HG02885 (cell line): ENCODE data around the gene ADORA2A.

Experiments used
- ATAC-seq: cut with Tn5 transposase; IDR thresholded peaks from one replicate; pipeline ENCODE4 v1.9.1; 2021; ENCODE audit warnings: mild to moderate bottlenecking; ENCODE audit not compliant: unreplicated experiment, poor library complexity

ADORA2A gene

DNA sequence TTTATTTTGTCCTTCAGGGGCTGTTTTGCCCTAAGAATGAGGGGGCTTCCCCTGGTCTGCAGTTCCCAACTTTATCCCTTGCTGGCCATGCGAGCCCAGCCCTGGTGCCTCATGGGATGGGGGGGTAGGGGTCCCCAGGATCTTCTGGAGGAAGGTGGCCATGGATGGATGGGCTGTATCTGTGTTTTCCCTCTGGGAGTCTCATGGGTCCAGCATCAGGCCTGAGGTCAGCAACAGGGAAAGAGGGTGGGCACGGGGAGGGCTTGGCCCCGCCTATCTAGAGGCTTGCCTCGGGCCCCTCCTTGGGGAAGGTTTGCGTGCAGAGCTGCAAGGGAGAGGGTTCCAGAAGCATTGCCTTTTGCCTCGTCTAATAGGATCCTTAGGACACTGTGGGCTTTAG is 10.8 kb upstream of the ADORA2A start:
- no peak for ATAC-seq

DNA sequence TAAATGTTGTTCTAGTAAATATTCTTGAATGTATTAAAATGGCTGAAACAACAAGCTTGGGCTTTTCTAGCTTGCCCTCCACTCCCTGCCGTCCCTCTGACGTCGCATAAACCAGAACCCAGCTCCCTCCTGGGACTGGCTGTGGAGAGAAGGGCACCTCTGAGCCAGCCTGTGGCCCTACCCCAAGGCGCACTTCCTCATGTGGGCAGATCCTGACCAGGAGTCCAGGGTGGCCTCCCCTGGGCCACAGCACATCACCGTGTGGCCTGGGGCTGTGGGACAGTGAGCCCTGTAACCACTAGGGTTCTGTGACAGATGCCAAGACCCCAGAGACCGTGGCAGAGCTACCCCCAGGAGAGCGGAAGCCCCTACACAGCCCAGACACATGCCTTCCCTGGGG is 10.2 kb upstream of the ADORA2A start:
- ATAC-seq = no peak

DNA sequence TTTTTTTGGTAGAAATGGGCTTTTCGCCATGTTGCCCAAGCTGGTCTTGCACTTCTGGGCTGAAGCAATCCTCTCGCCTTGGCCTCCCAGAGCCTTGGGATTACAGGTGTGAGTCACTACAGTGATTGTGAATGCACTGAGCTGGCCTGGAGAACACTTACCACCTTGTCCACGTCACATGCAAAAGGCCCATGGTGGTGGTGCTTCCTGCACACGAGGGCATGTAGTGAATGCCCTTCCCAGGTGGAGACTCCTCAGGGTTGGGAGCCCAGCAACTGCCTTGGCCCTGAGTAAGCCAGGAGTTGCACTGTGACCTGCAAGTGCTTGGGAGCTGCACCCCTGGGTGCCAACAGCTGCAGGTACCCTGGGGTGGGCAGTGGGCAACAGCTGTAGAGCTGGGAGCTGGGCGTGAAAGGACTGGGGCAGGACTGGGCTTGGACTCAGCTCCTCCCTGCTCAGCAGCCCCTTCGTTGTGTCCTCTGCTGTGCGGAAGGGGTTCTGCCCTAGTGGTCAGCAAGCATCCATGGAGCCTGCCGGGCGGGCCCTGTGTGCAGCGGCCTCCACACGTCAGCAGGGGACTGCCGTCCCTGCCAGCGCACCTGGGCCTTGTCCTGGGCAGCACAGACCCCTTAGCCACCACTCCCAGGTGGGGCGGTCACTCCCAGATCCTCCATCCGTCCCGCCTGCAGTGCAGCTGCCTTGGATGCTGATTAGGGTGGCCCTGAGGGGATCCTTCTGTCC is 9.3 kb upstream of the ADORA2A start:
- ATAC-seq = no peak

DNA sequence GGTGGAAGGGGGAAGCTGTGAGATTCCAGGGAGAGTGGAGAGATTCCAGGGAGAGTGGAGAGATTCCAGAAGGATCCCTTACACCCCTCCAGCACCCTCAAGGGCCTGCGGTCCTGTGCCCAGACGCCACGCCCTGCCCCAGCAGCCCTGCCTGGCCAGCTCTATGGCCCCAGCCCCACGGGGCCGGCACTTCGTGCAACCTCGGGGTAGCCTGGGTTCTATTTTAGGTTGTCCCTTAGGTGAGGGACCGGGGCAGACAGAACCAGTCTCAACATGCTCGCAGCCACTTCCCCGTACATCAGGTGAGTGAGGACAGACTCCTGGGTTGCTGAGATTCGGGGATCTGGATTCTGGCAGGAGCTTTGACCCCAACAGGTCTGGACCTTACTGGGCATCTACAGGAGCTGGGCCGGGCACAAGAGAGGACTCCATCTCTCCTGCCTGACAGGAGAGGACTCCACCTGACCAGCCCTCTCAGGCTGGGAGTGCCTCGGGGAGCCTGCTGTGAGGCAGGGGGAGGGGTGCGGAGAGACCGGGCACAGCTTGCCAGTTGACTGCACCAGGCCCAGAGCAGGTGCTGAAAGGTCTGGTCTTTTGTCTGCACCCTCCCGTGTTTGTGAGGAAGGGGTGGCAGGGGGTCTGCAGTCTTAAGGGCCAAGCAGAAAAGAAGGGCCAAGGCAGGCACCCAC is 8.5 kb upstream of the ADORA2A start:
- no peak for ATAC-seq

DNA sequence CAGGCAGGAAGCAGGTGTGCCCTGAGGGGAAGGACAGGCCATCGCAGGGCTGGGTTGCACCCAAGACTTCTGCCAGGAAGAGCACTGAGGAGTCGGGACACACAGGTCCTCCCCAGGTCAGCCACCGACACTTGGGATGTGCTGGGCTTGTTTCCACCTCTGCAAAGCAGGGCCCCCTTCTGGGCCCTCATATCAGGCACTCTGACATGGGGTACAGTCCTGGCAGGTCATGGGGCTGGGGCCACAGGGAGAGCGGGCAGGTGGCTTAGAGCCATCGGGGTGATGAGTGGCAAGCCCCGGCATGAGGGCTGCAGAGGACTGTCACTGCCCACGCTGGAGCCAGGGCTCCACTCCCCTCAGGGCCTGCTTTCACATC is 7.9 kb upstream of the ADORA2A start:
- no peak for ATAC-seq

DNA sequence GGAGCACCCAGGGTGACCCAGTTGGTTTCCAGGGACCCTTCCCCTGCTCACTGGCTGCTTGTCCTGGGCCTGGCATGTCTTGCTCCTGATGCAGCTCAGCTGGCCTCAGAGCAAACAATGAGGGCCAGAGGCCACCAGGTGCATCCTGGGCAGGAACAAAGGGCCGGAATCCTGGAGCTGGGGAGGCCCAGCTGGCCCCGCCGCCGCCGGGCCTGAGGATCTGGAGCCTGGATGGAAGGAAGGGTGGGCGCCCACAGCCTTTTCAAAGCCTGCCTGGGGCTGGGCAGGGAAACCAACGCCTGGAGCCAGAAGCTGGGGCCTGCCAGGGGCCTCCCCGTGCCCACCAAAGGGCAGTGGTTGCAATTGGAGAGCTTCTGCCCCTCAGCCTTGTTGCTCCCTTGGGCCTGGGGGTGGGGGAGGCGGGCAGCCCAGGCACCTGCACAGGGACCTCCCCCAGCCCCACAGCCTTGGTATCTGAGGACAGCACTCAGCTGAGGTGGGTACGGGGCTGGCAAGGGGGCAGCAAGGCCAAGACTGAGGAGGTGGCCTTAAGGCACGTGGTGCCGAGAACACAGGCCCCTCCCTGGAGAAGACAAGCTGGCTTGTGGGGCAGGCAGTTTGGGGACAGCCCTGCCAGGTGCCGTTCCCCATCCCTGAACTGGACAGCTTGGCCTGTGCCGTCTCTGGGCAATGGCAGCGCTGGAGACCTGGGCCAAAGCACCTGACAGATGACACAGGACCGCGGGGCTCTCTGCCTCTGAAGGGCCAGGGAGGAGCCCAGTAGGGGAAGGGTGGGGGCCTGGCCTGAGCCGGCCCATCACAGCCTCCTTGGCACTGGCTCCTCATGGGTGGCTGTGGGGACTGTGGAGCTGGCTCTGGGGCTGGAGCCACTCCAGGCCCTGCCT is 7.1 kb upstream of the ADORA2A start:
- ATAC-seq = no peak

DNA sequence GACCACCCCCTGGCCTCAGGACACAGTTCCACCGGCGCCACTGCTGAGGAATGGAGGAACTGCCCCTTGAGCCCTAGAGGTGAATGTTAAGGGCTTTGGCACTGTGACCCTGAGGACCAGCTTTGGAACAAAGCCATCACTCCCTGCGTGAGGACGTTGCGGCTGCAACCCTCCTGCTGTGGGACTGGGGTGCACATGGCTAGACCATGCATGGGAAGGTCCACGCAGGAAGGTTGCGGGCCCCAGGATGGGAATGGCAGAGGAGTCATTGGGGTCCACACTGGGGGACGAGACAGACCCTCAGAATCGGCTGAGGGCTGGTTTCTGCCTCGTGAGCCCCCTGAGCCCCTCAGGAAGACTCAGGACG is 6.4 kb upstream of the ADORA2A start:
- no peak for ATAC-seq

DNA sequence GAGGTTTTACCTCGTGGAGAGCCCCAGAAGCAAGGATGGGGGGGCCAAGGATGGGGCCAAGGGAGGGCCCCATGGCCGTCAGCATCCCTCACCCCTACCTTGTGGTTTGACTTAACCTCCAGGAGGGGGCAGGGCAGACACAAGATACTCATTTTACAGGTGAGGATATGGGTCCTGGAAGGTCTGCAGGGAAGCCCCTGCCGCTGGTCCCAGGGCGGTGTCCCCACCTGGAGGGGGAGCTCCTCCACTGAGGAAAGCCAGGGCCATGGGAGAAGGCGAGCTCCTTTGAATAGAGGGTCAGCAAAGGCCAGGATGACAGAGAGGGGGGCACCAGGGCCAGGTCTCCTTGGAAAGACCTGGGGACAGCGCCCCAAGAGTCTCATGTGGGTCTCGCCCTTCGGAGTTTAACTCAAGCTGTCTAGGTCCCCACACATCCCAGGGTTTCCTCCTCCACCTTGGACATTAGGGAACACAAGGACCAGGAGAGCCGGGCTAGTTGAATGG is 5.9 kb upstream of the ADORA2A start:
- no peak for ATAC-seq

DNA sequence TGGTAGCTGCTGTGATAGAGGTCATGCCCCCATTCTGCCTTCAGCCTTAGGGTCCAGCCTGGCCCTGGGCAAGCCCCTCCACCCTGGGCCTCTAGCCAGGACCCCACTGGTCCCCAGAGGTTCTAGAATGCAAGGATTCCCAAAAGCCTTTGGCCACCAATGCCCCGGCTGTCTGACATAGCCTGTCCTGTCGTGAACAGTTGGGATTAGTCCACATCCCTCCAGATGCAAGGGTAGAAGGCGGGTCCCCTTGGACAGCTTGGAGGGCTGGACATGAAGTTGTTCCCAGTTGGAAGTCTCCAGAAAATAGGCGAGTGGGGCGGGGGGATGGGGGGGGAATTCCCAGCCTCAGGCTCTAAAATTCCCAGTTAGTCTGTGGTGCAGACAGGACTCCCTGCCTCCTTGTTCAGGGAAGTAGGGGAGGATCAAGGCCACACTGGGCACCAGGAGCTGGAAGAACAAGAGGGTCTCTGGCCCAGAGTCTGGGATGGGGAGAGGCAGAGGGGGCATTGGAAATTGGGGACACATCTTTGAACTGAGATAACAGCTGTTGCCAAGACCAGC is 5.2 kb upstream of the ADORA2A start:
- no peak for ATAC-seq

DNA sequence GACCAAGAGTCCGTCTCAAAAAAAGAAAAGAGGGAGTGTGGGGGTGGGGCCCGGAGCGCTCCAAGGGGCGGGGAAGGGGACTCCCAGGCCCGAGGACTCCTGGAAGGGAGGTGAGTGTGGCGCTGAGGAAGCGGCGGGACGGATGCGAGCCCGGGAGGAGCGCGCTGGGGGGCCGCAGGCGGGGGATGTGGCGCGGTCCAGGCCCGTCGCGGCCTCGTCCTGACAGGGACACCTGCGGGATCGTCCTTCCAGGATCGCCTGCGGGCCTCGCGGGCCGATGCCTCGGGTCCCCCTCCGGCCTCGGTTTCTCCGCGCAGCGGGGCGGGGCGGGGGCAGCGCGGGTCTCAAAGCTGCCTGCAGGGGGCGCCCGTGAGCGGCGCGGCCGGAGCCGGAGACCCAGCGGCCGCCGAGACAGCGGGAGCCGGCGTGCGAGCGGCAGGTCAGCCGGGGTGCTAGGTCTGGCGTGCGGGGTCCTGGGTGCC is 3.8 kb upstream of the ADORA2A start:
- peak; percentile 38 for ATAC-seq

DNA sequence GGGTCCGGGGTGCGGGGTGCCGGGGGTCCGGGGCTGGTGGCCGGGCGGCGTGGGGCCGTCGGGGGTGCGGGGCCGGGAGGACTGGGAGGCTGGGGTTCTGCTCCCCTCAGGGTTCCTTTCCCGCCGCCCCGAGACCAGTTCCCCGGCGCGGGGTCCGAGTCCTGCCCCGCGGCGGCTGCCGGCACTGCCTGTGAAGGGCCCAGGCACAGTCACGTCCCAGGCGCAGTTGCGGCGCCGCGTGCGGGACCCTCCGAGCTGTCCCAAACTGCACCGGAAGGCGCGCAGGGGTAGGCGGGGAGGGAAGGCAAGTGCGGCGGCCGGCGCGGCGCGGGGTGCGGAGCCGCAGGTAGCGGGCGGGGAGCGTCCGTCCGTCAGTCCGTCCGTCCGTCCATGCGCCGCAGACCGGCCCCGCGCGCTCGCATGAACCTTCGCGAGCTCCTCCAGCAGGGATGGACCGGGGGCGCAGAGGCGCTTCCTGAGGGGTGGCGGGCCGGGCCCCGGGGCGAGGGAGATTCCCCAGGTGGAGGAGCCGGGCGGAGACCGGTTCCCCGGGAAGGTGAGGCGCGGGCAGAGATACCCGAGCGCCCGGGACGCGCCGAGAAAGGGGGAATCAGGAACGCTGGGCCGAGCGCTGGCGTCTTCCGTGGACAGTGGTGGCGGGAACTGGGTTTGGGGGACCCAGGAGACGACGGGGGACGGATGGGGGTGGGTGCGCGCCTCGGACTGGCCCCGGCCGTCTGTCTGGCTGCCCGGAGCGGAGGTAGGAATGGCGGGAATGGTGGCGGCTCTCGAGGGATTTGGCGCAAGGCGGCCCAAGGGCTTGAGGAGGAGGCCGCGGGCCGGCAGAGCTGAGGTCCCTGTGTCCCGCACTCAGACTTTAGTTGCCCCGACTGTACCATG is 3.1 kb upstream of the ADORA2A start:
- peak; percentile 21 for ATAC-seq

DNA sequence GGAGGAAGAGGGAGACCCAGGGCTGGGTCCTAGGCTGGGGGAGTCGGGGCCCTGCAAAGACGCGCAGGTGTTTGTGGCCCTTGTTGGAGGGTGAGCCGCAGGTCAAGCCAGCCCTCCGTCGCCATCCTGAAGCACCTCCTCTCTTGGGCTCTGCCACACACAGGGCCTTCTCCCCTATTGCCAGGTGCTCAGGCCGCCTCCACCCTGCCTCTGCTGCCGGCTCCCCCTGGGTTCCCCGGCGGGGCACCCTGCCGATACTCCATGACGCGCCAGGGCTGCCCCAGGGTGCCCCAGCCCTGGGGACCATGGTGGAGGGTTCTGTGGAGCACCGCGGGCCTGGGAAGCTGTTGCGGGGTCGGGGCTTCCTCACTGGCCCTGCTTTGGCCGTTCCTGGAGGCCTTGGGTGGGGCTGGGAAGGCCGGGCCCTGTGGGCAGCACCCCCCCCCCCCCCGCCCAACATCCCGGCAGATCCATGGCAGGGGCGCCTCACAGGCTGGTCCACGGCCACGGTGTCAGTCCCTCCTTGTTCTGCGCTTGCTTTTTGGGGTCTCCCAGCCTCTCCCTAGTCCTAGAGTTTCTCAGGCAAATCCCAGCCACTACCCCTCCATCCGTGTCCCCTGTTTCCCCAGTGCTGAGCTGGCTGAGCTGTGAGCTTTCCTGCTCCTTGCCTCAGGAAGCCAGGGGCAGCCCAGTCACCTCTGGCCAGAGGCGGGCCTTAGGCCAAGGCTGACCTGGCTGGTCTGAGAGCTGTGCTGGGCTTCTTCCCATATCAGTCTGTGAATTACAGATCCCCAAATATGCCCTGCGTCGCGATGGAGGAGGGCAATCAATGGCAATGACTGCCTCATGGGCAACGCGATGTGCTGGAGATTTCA is 2.3 kb upstream of the ADORA2A start:
- no peak for ATAC-seq

DNA sequence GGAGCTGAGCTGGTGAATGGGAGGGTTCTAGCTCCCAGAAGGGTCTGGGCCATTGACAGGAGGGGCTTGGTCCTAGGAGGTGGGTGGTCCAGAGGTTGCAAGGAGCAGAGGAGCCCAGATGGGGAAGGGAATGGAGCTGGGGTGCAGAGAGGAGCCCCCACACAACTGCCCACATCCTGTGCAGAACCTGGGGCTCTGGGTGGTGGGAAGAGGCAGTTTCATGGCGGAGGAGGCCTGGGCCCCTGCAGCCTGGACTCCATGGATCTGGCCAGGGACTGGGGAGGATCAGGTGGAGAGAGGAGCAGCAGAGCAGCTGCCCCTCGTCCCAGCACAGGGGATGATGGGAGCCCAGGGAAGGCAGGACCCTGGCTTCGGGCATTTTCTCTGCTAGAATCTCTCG is 963 bp upstream of the ADORA2A start:
- ATAC-seq = no peak

DNA sequence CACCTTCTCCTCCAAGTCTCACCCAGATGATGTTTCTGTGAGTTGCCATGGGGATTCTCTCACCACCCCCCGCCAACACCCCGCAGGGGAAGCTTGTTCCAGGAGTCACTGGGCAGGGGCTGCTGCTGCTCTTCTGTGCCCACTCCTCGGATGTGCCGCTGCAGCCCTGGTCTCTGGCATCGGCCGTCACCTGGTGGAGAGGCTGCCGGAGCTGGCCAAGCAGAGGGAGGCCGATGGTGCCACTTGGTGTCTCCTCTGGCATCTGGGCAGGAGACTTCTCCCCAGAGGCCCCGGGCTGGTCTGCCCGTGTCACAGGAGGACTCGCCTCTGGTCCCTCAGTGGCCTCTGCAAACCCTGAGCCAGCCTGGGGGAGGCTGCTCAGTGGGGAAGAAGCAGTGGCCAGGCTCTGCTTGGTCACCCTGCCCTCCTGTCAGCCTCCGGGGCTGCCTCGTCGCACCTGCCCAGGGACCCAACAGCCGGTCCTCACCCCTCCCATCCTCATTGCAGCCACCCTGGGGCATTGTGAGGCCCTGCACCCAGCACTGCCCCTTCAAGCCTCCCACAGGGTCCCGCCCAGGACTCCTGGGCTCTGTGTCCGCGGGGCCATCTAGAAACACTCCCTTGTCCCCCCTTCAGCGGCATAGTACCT is 424 bp upstream of the ADORA2A start:
- ATAC-seq = no peak

DNA sequence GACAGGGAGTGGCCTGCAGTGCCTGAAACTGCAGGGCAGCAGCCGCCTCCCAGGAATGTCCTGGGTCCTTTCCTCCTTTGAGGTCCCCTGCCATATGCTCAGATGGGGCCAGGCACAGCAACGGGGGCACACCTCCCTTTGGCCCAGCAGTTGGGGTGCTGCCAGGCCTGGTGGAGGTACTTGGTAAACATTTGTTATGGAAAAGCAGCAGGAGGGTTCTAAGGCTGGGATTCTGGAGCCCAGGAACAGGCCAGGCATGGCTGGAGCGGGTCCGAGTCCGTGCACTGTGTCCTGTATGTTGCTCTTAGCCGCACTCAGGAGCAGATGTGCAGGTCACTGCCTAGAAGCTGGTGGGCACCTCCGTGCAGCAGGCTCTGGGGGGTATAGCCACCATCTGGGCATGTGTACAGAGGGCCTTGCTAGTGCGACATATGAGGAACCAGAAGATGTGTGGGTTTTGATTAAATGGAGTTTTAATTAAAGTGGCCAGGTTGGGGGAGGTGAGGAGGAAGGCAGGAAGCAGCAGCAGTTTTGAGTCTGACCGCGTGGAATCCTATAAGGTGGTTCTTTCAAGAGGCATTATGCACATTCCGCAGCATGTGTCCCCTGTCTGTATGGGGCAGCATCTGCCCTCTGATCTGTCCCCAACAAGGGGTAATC is 1.5 kb downstream of the ADORA2A start:
- no peak for ATAC-seq

DNA sequence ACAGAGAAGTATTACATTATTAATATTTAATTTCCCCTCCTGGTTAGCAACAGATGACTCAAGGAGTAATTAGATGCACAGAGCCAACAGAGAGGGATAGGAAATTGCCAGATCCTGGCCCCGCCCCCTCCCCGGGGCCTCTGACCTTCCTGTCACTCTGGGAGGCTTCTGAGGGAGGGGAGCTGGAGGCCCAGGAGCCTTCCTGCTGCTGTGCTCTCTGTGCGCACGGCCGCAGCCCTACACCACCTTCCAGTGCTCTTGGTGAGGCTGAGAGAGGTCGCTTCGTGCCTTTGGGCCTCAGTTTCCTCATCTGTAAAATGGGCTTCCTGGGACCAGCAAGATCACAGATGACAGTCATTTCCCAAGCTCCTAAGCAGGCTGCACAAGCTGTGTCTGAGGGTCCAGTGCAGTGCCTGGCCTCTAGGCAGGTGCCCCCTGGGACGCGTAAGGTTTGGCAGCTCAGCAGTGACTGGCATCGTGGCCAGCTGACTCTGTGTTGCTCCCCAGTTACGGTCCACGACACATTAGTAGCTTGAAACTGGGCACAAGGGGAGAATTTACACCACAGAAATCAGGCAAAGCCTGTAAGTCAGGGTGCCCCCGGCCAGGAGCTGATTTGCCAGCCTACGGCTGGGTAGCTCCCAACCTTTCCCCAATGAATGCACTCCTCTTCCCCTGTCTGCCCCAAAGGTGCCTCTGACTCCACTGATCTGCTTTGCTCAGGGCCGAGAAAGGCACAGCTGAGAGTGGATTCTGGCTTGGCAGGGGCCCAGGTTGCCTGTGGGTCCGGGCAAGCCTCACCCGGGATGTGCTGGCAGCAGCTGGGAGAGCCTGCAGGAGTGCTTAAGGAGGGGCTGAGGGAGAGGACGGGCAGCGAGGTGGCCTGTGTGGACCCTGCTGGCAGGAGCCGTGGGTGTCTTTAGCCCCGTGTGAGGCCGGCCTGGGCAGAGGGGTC is 2.3 kb downstream of the ADORA2A start:
- ATAC-seq = no peak
